Measurements from ENCODE around the gene GEMIN7. TPM values are rescaled to one million over a fixed set of nuclear protein-coding genes. Genes with fewer than 3 reads are reported as not detected.

GEMIN7 gene
- total and polyA plus RNA-seq, 11 donors: 11.4 to 40.8 (median 17.2) TPM

- intact Hi-C loops (cut with DNase I): loop anchor here in 4 of 10 donors (10.0 kb wide), 2 partner anchors 147 to 157 kb away; partner anchors contain the start of genes APOE (in 3 of the 4) and TOMM40 (in 1 of the 4)
- H3K27me3 ChIP-seq: no peaks in the 10 kb centered on the region
- H3K4me3 ChIP-seq: no peak overlapping the region
- TF ChIP-seq POLR2A (IDR thresholded peaks at IDR 0.05): no peak
- no peak for TF ChIP-seq CTCF (IDR thresholded peaks at IDR 0.05)
- DNase-seq (no peak), ATAC-seq (no peak)
- no peaks in the 10 kb centered on the region for H3K9me3 ChIP-seq
- H3K36me3 ChIP-seq: peaks cover 3 to 62% (median 51%) of the 10 kb centered on the region in 9 donors
- peaks cover 0 to 38% (median 19%) of the 10 kb centered on the region in 12 donors for H3K4me1 ChIP-seq
- 69 to 76% (median 70%) methylated on average over 9 of the region's 9 CpGs for WGBS, 4 donors
- H3K27ac ChIP-seq: no peak overlapping the region
Measured at GRCh38 chr19:45051929-45052579, 27.0 kb upstream of the GEMIN7 start.

- intact Hi-C loops (cut with DNase I): loop anchor here in 5 of 10 donors (5.0 to 10.0 kb wide), 3 partner anchors 152 to 162 kb away; partner anchors contain the start of genes APOE (in 3 of the 5) and TOMM40 (in 1 of the 5)
- TF ChIP-seq CTCF (IDR thresholded peaks at IDR 0.05) (no peak), POLR2A (IDR thresholded peaks at IDR 0.05) (no peak)
- ATAC-seq: no peak
Measured at GRCh38 chr19:45056831-45057230, 22.2 kb upstream of the GEMIN7 start.

GRCh38 chr19:45057444-45057843 lies 21.6 kb upstream of the GEMIN7 start:
- intact Hi-C loops (cut with DNase I): loop anchor here in 5 of 10 donors (5.0 to 10.0 kb wide), 3 partner anchors 153 to 163 kb away; partner anchors contain the start of genes APOE (in 3 of the 5) and TOMM40 (in 1 of the 5)
- Histone ChIP-seq H3K27me3 (no peaks in the 10 kb centered on the region), H3K9me3 (no peaks in the 10 kb centered on the region), H3K36me3 (peaks cover 6 to 100% (median 99%) of the 10 kb centered on the region in 9 donors), H3K4me3 (no peak overlapping the region), H3K4me1 (peaks cover 0 to 1% (median 0%) of the 10 kb centered on the region in 12 donors), H3K27ac (no peak overlapping the region)
- TF ChIP-seq POLR2A (IDR thresholded peaks at IDR 0.05) (no peak), CTCF (IDR thresholded peaks at IDR 0.05) (no peak)
- 84 to 91% (median 88%) methylated on average over 9 of the region's 9 CpGs for WGBS, 4 donors
- ATAC-seq: no peak
- DNase-seq: no peak

More at GRCh38 chr19:45056831-45057230, 22.2 kb upstream of the GEMIN7 start:
- Histone ChIP-seq H3K4me3 (no peak overlapping the region), H3K9me3 (no peaks in the 10 kb centered on the region), H3K27me3 (no peaks in the 10 kb centered on the region), H3K27ac (no peak overlapping the region), H3K4me1 (peaks cover 0 to 7% (median 0%) of the 10 kb centered on the region in 12 donors), H3K36me3 (peaks cover 3 to 100% (median 98%) of the 10 kb centered on the region in 9 donors)
- DNase-seq: no peak
- 83 to 91% (median 86%) methylated on average over 8 of the region's 8 CpGs for WGBS, 4 donors

- Histone ChIP-seq H3K4me3 (no peak overlapping the region), H3K36me3 (peaks cover 8 to 100% (median 99%) of the 10 kb centered on the region in 9 donors), H3K4me1 (no peaks in the 10 kb centered on the region), H3K27ac (no peak overlapping the region), H3K9me3 (no peaks in the 10 kb centered on the region), H3K27me3 (no peaks in the 10 kb centered on the region)
- ATAC-seq (no peak), DNase-seq (no peak)
- intact Hi-C loops (cut with DNase I): loop anchor here in 5 of 10 donors (5.0 to 10.0 kb wide), 3 partner anchors 154 to 164 kb away; partner anchors contain the start of genes APOE (in 3 of the 5) and TOMM40 (in 1 of the 5)
- WGBS, 4 donors: 83 to 86% (median 85%) methylated on average over 14 of the region's 14 CpGs
- TF ChIP-seq CTCF (IDR thresholded peaks at IDR 0.05) (no peak), POLR2A (IDR thresholded peaks at IDR 0.05) (no peak)
Measured at GRCh38 chr19:45058622-45059159, 20.4 kb upstream of the GEMIN7 start.

Measured in heart left ventricle (tissue), 16 donors.